Dendritic cell treated with granulocyte-macrophage colony-stimulating factor and Interleukin-4, amounts not matched to agents 40 ng/mL and 50 ng/mL, for 4 days (primary cell): ENCODE results near the gene AZU1.
"Not testable (repeated sequence)": the region's sequence is repeated elsewhere in the genome, so short reads cannot be mapped to it uniquely, and the experiment has no call there.

Source experiments
- H3K27ac Mint-ChIP-seq: one replicate; pipeline ENCODE4 v1.8.0; 2022; ENCODE audit warnings: mild to moderate bottlenecking, mixed read lengths
- H3K27me3 Mint-ChIP-seq: one replicate; pipeline ENCODE4 v1.8.0; 2022; ENCODE audit warnings: mild to moderate bottlenecking, mixed read lengths
- H3K36me3 Mint-ChIP-seq: one replicate; pipeline ENCODE4 v1.8.0; 2022; ENCODE audit warnings: low read depth, mixed read lengths
- H3K4me1 Mint-ChIP-seq: one replicate; pipeline ENCODE4 v1.8.0; 2022; ENCODE audit warnings: low read depth, mixed read lengths
- H3K4me3 Mint-ChIP-seq: one replicate; pipeline ENCODE4 v1.8.0; 2022; ENCODE audit warnings: mild to moderate bottlenecking, moderate library complexity, mixed read lengths
- H3K9me3 Mint-ChIP-seq: one replicate; pipeline ENCODE4 v1.8.0; 2022; ENCODE audit warnings: mixed read lengths
- intact Hi-C: fragments of 100-400 bp; cut with micrococcal nuclease; formaldehyde crosslinking; loops from one replicate; pipeline ENCODE4 v1.15.0; 2022

The AZU1 gene

GRCh38 chr19:810077-810855 is 17.4 kb upstream of the AZU1 start:
- intact Hi-C loops = no loop called here
- H3K27ac Mint-ChIP-seq = no peak overlapping the region
- no peaks in the 10 kb centered on the region for H3K27me3 Mint-ChIP-seq
- H3K4me1 Mint-ChIP-seq = peaks cover 14% of the 10 kb centered on the region
- no peaks in the 10 kb centered on the region for H3K9me3 Mint-ChIP-seq
- H3K4me3 Mint-ChIP-seq = no peak overlapping the region
- H3K36me3 Mint-ChIP-seq = peaks cover 82% of the 10 kb centered on the region

GRCh38 chr19:810883-811489 is 16.7 kb upstream of the AZU1 start:
- Mint-ChIP-seq H3K36me3 (peaks cover 75% of the 10 kb centered on the region), H3K4me3 (no peak overlapping the region), H3K27ac (no peak overlapping the region), H3K27me3 (no peaks in the 10 kb centered on the region), H3K4me1 (peaks cover 14% of the 10 kb centered on the region), H3K9me3 (peaks cover 1% of the 10 kb centered on the region)
- intact Hi-C loops = no loop called here

GRCh38 chr19:811506-812048 is 16.1 kb upstream of the AZU1 start:
- Mint-ChIP-seq H3K36me3 (peaks cover 69% of the 10 kb centered on the region), H3K9me3 (peaks cover 7% of the 10 kb centered on the region), H3K4me3 (no peak overlapping the region), H3K27ac (no peak overlapping the region), H3K4me1 (peaks cover 17% of the 10 kb centered on the region), H3K27me3 (no peaks in the 10 kb centered on the region)
- intact Hi-C loops = no loop called here

GRCh38 chr19:812049-812746 is 15.4 kb upstream of the AZU1 start:
- intact Hi-C loops = no loop called here
- H3K9me3 Mint-ChIP-seq = peaks cover 11% of the 10 kb centered on the region
- peaks cover 17% of the 10 kb centered on the region for H3K4me1 Mint-ChIP-seq
- no peak overlapping the region for H3K4me3 Mint-ChIP-seq
- H3K27ac Mint-ChIP-seq = no peak overlapping the region
- H3K36me3 Mint-ChIP-seq = peaks cover 62% of the 10 kb centered on the region
- H3K27me3 Mint-ChIP-seq = no peaks in the 10 kb centered on the region

- H3K4me3 Mint-ChIP-seq = no peak overlapping the region
- intact Hi-C loops = no loop called here
- H3K9me3 Mint-ChIP-seq = peaks cover 11% of the 10 kb centered on the region
- peaks cover 11% of the 10 kb centered on the region for H3K4me1 Mint-ChIP-seq
- H3K27ac Mint-ChIP-seq = no peak overlapping the region
- peaks cover 57% of the 10 kb centered on the region for H3K36me3 Mint-ChIP-seq
- no peaks in the 10 kb centered on the region for H3K27me3 Mint-ChIP-seq
Observed at GRCh38 chr19:812747-813218, 14.9 kb upstream of the AZU1 start.

DNA sequence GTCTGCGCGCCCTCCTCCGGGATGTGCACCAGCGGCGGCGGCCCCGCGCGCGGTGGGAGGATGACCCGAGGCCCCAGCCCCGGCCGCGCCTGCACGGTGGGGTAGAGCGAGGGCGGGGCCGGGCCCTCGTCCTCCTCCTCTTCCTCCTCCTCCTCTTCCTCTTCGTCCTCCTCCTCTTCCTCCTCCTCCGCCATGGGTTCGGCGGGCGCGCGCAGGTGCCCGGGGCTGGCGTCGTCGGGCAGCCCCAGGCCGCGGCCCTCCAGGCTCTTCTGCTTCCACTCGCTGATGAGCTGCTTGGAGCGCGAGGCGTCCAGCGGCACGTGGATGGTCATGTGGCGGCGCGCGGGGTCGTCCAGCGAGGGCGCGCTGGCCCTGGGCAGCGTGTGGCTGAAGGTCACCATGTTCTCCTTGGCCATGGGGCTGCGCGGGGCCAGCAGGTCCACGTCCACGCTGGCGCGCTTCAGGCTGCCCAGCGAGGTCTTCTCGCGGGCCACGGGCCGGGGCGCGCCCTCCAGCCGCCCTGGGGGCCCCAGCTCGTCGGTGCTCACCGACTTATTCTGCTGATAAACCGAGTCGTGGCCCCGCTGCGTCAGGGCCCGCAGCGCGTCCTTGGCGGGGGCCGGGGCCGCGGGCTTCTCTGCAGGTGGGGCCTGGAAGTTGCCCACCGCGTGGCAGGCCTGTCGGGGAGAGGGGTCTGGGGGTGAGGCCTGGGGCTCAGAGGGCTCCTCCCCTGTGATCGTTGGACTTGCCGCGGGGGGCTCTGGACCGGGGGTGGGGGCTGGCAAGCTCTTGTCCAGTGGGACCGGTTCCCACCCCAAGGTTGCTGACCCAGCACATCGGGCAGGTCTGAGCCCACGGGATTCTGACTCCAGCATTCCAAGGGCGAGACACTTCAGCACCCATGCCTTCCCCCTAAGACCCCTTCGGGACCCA is 14.2 kb upstream of the AZU1 start:
- Mint-ChIP-seq H3K27ac (no peak overlapping the region), H3K9me3 (peaks cover 11% of the 10 kb centered on the region), H3K36me3 (peaks cover 50% of the 10 kb centered on the region), H3K4me3 (no peak overlapping the region), H3K4me1 (peaks cover 9% of the 10 kb centered on the region), H3K27me3 (no peaks in the 10 kb centered on the region)
- intact Hi-C loops = no loop called here

DNA sequence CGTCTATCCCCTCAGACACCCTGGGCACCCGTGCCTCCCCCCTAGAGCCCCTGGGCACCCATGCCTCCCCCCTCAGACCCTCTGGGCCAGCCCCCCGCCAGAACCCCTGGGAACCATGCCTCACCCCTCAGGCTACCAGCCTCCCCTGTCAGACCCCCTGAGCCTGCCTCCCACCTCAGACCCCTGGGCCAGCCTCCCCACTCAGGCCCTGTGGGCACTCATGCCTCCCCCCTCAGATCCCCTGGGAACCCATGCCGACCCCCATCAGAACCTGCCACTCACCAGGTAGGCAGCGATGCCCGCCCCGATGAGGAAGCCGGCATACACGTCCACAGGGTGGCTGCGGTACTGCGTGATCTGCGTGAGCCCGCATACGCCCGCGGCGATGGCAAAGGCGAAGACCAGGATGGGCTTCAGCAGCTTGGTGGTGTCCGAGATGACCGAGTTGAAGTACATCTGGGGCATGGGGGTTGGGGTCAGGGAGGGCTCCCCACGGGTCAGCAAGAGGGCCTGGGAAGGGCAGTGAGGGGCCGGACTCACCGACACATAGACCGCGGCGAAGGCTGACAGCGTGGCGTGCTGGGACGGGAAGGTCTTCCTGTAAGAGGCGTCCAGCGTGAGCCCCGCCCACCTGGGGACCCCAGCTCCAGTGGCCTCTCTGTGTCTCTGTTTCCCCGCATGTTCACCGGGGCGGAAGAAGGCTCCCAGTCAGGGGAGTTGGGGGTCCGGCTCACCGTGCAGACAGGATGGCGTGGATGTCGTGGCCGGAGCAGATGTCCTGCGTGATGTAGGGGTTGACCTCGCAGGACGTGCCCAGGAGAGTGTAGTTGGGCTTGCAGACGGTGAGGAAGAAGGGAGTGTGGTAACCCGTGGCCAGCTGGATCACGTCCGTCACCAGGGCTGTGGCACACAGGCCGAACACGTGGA is 13.2 kb upstream of the AZU1 start:
- peaks cover 40% of the 10 kb centered on the region for H3K36me3 Mint-ChIP-seq
- no peaks in the 10 kb centered on the region for H3K27me3 Mint-ChIP-seq
- H3K4me3 Mint-ChIP-seq = no peak overlapping the region
- H3K27ac Mint-ChIP-seq = no peak overlapping the region
- intact Hi-C loops = no loop called here
- H3K4me1 Mint-ChIP-seq = peaks cover 9% of the 10 kb centered on the region
- H3K9me3 Mint-ChIP-seq = peaks cover 11% of the 10 kb centered on the region

DNA sequence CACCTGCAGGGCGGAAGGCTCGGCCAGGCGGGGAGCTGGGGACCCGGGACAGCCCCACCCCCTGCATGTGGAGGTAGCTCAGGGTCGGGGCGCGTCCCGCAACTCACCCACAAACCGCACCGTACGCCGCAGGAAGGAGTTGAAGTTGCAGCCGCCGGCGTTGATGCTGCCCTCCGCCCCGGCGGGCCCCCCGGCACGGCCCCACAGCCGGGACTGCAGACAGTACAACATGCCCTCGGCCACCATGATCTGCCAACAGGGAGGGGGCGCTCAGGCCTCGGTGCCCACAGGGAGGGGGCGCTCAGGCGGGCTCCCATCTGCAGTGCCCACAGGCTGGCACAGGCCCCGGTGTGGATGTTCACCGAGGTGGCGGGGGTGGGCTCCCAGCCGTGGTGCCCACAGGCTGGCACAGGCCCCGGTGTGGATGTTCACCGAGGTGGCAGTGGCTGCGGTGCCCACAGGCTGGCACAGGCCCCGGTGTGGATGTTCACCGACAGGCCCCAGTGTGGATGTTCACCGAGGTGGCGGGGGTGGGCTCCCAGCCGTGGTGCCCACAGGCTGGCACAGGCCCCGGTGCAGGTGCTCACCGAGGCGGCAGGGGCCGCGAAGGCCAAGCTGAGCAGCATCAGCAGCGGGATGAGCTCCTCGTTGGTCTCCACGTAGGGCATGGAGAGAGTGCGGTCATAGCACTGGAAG is 12.4 kb upstream of the AZU1 start:
- no peak overlapping the region for H3K4me3 Mint-ChIP-seq
- intact Hi-C loops = no loop called here
- no peaks in the 10 kb centered on the region for H3K27me3 Mint-ChIP-seq
- H3K36me3 Mint-ChIP-seq = peaks cover 32% of the 10 kb centered on the region
- peaks cover 11% of the 10 kb centered on the region for H3K9me3 Mint-ChIP-seq
- no peak overlapping the region for H3K27ac Mint-ChIP-seq
- peaks cover 9% of the 10 kb centered on the region for H3K4me1 Mint-ChIP-seq

- Mint-ChIP-seq H3K4me1 (peaks cover 9% of the 10 kb centered on the region), H3K4me3 (no peak overlapping the region), H3K27ac (no peak overlapping the region), H3K27me3 (no peaks in the 10 kb centered on the region), H3K36me3 (peaks cover 25% of the 10 kb centered on the region), H3K9me3 (peaks cover 11% of the 10 kb centered on the region)
- intact Hi-C loops = no loop called here
Observed at GRCh38 chr19:815775-816499, 11.7 kb upstream of the AZU1 start.

DNA sequence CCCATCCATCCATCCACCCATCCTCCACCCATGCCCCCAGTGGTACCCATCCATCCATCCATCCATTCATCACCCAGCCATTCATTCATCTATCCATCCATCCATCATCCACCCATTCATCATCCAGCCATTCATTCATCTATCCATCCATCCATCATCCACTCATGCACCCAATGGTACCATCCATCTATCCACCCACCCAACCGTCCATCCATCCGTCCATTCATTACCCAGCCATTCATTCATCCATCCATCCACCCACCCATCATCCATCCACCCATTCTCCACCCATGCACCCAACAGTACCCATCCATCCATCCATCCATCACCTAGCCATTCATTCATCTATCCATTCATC is 11.2 kb upstream of the AZU1 start:
- H3K4me3 Mint-ChIP-seq = no peak overlapping the region
- peaks cover 9% of the 10 kb centered on the region for H3K4me1 Mint-ChIP-seq
- intact Hi-C loops = no loop called here
- H3K27ac Mint-ChIP-seq = no peak overlapping the region
- H3K36me3 Mint-ChIP-seq = peaks cover 20% of the 10 kb centered on the region
- H3K9me3 Mint-ChIP-seq = peaks cover 11% of the 10 kb centered on the region
- H3K27me3 Mint-ChIP-seq = peaks cover 1% of the 10 kb centered on the region

DNA sequence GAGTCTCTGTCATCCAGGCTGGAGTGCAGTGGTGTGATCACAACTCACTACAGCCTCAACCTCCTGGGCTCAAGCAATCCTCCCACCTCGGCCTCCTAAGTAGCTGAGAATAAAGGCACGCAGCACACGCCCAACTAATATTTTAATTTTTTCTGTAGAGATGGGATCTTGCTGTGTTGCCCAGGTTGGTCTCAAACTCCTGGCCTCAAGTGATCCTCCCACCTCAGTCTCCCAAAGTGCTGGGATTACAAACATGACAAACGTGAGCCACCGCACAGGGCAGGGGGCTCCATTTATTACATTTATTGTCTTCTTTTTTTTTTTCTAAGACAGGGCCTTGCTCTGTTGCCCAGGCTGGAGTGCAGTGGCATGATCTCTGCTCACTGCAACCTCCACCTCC is 7.4 kb upstream of the AZU1 start:
- H3K4me3 Mint-ChIP-seq, intact Hi-C loops, H3K36me3 Mint-ChIP-seq, H3K27ac Mint-ChIP-seq: not testable (repeated sequence)
- Mint-ChIP-seq H3K4me1 (peaks cover 32% of the 10 kb centered on the region), H3K9me3 (peaks cover 11% of the 10 kb centered on the region), H3K27me3 (peaks cover 11% of the 10 kb centered on the region)
